CD4-positive, alpha-beta T cell treated with Interferon gamma for 1 hour (primary cell): ENCODE measurements around the gene SLC15A1.
A peak's percentile ranks its signal among the peaks of the same experiment; 100 is the strongest.

ENCODE experiments used
- DNase-seq: peaks from one replicate; pipeline ENCODE4 v3.0.0-alpha.2; 2020

The SLC15A1 gene

GRCh38 chr13:98690348-98691022 is 62.0 kb downstream of the SLC15A1 start:
- DNase-seq, result no peak

- no peak for DNase-seq
These were observed 63.0 kb downstream of the SLC15A1 start for GRCh38 chr13:98689347-98689968.

- DNase-seq, result no peak
These were observed 64.1 kb downstream of the SLC15A1 start for GRCh38 chr13:98688373-98688772.

GRCh38 chr13:98687319-98687718 is 65.2 kb downstream of the SLC15A1 start:
- DNase-seq, result no peak

GRCh38 chr13:98686270-98686669 is 66.2 kb downstream of the SLC15A1 start:
- no peak for DNase-seq

DNA sequence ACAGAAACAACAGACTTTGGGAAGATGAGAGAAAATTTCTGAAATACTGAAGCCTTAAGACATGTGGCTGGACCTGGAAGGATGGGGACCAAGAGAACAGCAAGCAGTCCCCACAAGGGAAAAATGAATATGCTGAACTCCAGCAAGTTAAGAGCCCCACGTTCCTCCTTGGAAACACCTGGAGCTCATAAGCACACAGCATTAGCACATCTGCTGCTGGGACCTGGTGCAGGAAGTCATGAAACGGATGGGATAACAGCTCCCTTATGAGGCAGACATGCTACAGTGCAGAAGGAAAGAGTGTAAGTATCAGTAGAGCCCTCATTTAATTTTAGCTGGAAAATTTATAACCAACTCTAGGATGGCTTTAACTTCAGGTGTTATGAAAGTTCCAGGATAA is 67.3 kb downstream of the SLC15A1 start:
- no peak for DNase-seq

DNA sequence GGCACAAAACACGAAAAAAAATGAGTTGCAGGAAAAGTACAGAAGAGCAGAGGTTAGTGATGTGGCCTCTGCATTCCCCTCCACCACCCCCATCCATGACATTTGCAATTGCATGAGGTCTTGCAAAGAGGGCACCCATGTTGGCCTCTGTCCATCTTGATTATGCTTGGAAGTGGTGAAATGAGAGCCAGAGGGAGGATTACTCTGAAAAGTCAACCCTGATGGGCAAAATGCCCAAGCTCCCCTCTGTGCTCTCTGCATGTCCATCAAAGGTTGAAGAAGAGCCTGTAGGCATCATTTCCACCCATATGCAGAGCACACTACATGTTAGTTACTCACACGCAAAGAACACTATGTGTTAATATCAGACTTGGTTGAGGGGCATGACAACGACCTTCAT is 71.4 kb downstream of the SLC15A1 start:
- no peak for DNase-seq

GRCh38 chr13:98678741-98679140 is 73.7 kb downstream of the SLC15A1 start:
- DNase-seq, result no peak

DNA sequence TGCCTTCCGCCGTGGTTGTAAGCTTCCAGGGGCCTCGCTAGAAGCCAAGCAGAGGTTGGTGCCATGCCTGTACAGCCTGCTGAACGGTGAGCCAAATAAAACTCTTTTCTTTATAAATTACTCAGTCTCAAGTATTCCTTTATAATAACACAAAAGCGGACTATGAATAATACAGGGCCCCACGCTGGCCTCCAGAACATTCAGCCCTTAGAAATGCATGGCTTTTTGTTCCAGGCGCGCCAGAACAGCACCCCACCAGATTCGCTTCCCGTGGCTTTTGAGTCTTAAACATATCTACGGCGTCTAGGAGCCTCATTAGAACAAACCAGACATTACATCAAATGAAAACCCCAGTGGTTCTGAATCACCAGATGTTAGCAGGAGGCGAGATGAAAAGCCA is 75.1 kb downstream of the SLC15A1 start:
- no peak for DNase-seq

- no peak for DNase-seq
These were observed 76.2 kb downstream of the SLC15A1 start for GRCh38 chr13:98676239-98676638.

DNA sequence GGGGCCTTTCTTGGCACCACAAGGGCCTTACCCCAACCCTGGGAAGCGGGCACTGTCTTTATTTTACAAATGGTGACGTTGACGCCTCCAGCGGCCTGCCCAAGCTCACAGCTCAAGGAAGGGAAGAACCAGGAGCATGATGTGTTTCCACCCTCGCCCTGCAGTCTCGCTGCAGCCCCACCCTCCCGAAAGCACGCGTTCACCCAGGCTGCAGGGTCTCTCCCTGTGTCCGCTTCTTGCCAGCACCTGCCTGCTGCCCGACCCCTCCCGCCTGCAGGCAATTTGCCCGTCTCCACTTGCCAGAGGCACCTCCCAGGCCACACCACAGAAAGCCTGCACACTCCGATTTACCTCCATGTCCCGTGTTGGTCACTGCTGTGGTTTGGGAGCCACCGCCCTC is 76.6 kb downstream of the SLC15A1 start:
- DNase-seq, result no peak

DNA sequence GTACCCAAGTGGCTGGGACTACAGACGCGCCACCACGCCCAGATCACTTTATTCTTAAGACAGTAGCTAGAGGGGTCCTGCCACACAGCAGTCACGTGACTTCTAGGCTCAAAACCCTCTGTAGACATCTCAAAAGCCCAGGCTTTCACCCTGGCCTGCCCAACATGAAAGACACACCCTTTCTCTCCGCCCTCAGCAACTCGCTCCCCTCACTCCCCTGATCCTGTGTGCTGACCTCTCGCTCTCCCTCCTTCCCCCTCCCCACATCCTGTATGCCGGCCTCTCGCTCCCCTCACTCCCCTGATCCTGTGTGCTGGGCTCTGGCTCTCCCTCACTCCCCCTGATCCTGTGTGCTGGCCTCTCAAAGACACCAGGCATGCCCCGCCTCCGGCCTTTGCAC is 77.4 kb downstream of the SLC15A1 start:
- DNase-seq, result no peak

DNA sequence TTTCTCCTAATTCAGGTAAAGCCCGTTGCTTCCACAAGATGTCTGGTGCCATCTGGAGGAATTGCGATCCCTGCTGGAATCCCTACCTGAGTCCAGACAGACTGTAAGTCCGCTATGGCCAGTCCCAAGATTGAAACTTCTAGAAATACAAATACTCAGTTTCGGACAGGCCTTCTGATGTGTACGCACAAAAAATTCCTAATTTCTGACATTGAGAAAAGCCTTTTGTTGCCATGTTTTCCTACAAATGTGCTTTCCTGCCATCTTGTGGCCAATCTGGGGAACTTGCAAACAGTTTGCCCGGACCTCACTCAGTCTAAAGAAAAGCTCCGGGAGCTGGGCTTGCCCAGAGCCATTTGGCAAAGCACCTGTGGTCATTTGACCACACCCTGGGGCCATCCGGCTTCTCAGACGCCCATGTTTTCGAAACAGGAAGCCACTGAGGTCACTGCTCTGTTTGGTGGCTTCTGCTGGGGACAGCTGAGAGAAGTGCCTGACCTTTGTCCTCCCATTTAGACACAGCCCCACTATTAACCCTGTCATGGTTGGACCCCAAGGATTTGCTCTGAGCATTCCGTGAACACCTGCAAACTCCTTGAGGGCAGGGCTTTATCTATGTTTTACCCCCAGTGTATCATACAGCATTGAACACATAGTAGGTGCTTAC is 79.4 kb downstream of the SLC15A1 start:
- DNase-seq, result peak; percentile 35

DNA sequence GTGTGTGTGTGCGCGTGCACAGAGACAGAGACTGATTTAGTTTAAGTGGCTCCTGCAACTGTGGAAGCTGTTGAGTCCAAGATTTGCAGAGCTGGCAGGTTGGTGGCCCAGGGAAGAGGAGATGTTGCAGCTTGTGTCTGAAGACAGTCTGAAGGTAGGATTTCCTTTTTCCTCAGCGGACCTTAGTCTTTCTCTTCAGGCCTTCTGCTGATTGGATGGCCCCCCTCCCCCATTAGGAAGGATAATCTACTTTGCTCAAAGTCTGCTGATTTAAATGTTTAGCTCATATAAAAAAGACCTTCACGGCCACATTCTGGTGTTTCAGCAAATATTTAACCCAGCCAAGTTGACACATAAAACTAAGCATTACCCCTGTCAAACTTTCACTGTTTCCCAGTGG is 84.3 kb downstream of the SLC15A1 start:
- DNase-seq, result no peak

- DNase-seq, result no peak
These were observed 86.9 kb downstream of the SLC15A1 start for GRCh38 chr13:98665638-98665995.

- no peak for DNase-seq
These were observed 87.4 kb downstream of the SLC15A1 start for GRCh38 chr13:98664924-98665637.

DNA sequence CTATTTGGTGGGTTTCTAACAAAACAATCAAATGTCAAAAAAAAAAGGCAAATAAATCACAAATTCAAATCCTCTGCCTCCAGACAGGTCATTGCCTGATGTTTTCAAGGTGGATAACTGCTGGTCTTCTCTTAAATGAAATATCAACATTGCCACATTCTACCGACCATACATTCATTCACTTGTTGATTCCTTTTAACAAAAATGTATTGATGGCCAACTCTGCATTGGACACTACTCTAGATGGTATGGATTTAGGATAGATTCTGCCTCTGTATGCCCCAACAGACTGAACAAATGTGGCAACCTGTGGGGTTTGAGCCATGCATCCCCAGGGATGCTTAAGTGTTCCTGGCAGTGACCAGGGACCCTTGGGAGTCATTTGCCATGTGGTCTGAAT is 88.0 kb downstream of the SLC15A1 start:
- no peak for DNase-seq

GRCh38 chr13:98664047-98664446 is 88.4 kb downstream of the SLC15A1 start:
- DNase-seq, result no peak

DNA sequence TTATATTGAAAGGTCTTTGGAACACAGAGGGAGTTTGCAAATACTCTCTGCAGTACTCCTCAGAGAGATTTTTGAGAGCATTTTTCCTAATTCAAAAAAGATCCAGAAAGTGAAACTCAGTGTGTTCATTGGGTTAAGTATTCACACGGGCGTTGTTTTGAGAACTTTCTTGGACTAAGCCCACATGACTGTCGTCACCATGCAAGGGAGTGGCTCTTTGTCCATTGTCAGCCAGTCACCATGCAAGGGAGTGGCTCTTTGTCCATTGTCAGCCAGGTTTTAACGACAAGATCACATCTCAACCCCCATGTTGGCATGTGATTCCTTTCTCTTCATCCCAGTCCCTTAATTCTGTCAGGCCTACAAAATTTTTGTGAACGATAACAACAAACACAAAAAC is 94.3 kb downstream of the SLC15A1 start:
- no peak for DNase-seq

DNA sequence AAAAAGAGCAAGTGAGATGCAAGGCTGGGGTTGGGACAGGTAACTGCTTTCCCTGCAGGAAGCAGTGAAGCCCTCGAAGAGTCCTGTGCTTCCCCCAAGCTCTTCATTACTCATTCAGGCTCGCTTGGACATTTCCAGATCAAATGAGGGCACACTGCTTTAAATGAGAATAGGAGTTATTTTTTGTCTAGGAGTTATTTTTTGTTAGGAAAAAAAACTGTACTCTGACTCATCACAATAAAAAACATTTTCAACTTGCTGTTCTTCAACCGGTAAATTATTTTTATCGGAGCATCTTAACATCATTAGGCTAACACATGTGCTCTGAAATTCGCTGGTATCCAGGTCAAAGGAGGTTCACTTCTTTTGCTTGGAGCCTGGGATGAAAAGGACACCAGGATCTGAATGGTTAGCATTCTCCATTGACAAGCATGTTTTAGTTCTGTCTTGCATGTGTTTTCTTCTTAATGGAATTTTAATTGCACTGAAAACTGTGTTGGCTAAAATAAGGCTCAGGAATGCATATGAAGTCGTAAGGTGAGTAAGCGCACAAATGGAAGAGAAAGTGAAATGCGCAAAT is 94.9 kb downstream of the SLC15A1 start:
- DNase-seq, result no peak

- DNase-seq, result no peak
These were observed 96.2 kb downstream of the SLC15A1 start for GRCh38 chr13:98656223-98656622.

GRCh38 chr13:98653463-98653985 is 98.9 kb downstream of the SLC15A1 start:
- DNase-seq, result peak; percentile 60
